DND-41 (cell line): ENCODE results near the gene MAN2B1.

ENCODE experiments used
- CTCF ChIP-seq: IDR thresholded peaks from 2 replicates; pipeline ENCODE4 v1.5.1; 2012; ENCODE audit warnings: borderline replicate concordance, low read length, moderate library complexity, mild to moderate bottlenecking; ENCODE audit not compliant: poor library complexity, severe bottlenecking; ENCODE audit errors: extremely low read depth
- EZH2 ChIP-seq: IDR thresholded peaks from 3 replicates; pipeline ENCODE4 v1.6.1; 2012; ENCODE audit warnings: borderline replicate concordance, low read depth, mild to moderate bottlenecking, moderate library complexity, low read length, inconsistent platforms; ENCODE audit not compliant: severe bottlenecking

GRCh38 chr19:12617646-12618045 is 48.9 kb downstream of the MAN2B1 start:
- TF ChIP-seq CTCF (no peak), EZH2 (no peak)
